Panc1 (cell line): Measurements from ENCODE around the gene AP1B1. TPM values are rescaled to one million over a fixed set of nuclear protein-coding genes. Genes with fewer than 3 reads are reported as not detected.

Experiments used
- ATAC-seq: fragments of 200-7000 bp; cut with Tn5 transposase; 2 replicates; pipeline ENCODE4 v1.9.1; 2020; ENCODE audit warnings: mild to moderate bottlenecking, moderate library complexity
- BruUV-seq: library from RNA; stranded (reverse); fragments of 400-500 nt; replicated peaks from 2 replicates; lab custom pipeline; 2021; lab: Mats Ljungman, UMichigan
- CTCF ChIA-PET: fragments of 300-600 bp; sonication (Branson Sonifier 250); formaldehyde crosslinking; loops from one replicate; lab custom pipeline; 2022; ENCODE audit warnings: antibody characterized with exemption; lab: Charles Lee
- POLR2A ChIA-PET: fragments of 300-600 bp; sonication (Branson Sonifier 250); formaldehyde crosslinking; loops from one replicate; lab custom pipeline; 2022; ENCODE audit warnings: antibody characterized with exemption; lab: Charles Lee
- DNase-seq: peaks from one replicate; pipeline ENCODE4 v3.0.0-alpha.2; 2010; ENCODE audit warnings: low read depth, low spot score
- H3K27ac ChIP-seq: 2 replicates; pipeline ENCODE4 v1.5.1; 2011; ENCODE audit warnings: mild to moderate bottlenecking, low read length, inconsistent platforms
- H3K27me3 ChIP-seq: fragments of 200-500 bp; sonication (Bioruptor generic); 2 replicates; pipeline ENCODE4 v1.6.0; 2014; ENCODE audit warnings: low read length, inconsistent platforms; ENCODE audit not compliant: control insufficient read depth, insufficient read depth
- H3K36me3 ChIP-seq: fragments of 200-500 bp; sonication (Bioruptor generic); 2 replicates; pipeline ENCODE4 v1.5.1; 2014; ENCODE audit warnings: inconsistent platforms, mild to moderate bottlenecking, low read length, moderate library complexity; ENCODE audit not compliant: control insufficient read depth, insufficient read depth
- H3K4me1 ChIP-seq: 2 replicates; pipeline ENCODE4 v1.5.1; 2011; ENCODE audit warnings: inconsistent platforms, mild to moderate bottlenecking, low read length, moderate library complexity; ENCODE audit not compliant: control insufficient read depth, insufficient read depth
- H3K4me3 ChIP-seq, 2 experiments: 2 replicates each; pipeline ENCODE4 v1.5.1; 2011 to 2012; ENCODE audit warnings: low read depth in 2 of 2, low read length in 2 of 2, mild to moderate bottlenecking in 2 of 2, inconsistent platforms in 1 of 2, moderate library complexity in 1 of 2
- H3K9me3 ChIP-seq: fragments of 200-500 bp; sonication (Bioruptor generic); 2 replicates; pipeline ENCODE4 v1.5.1; 2014; ENCODE audit warnings: low read depth, mild to moderate bottlenecking, inconsistent platforms, low read length, moderate library complexity; ENCODE audit not compliant: control insufficient read depth, insufficient read depth
- POLR2AphosphoS5 ChIP-seq: IDR thresholded peaks from 2 replicates; pipeline ENCODE4 v1.6.1; 2012; ENCODE audit warnings: mild to moderate bottlenecking, low read depth, low read length, moderate library complexity
- SIN3A ChIP-seq: IDR thresholded peaks from 2 replicates; pipeline ENCODE4 v1.6.1; 2012; ENCODE audit warnings: low read depth, mild to moderate bottlenecking, low read length, moderate library complexity, borderline replicate concordance; ENCODE audit not compliant: insufficient read depth
- TCF7L2 ChIP-seq: IDR thresholded peaks from 2 replicates; pipeline ENCODE4 v1.6.1; 2011; ENCODE audit warnings: mild to moderate bottlenecking, low read depth, low read length, inconsistent platforms
- in situ Hi-C: cut with HindIII; loops from 2 replicates; pipeline ENCODE4 v1.10.0; 2016; ENCODE audit warnings: low sequenced_read_pairs, low pct_unique_long_range_greater_than_20kb
- intact Hi-C: fragments of 100-400 bp; cut with micrococcal nuclease; formaldehyde crosslinking; loops from one replicate; pipeline ENCODE4 v1.10.0; 2022; ENCODE audit not compliant: unreplicated experiment
- total RNA-seq: library from RNA; stranded (reverse); gene quantifications from one replicate; pipeline ENCODE4 v1.2.1, GENCODE V29; 2021; ENCODE audit not compliant: unreplicated experiment
- TF ChIP-seq, protein P1 (sequence below): fragments of 450-650 bp; IDR thresholded peaks from 2 replicates; pipeline ENCODE4 v1.5.1; 2017; ENCODE audit warnings: mild to moderate bottlenecking
- TF ChIP-seq, protein P2 (sequence below), 2 experiments: IDR thresholded peaks; 2 replicates each; pipeline ENCODE4 v1.6.1; 2011 to 2012; ENCODE audit warnings: low read depth in 2 of 2, control low read depth in 1 of 2, low read length in 1 of 2, mild to moderate bottlenecking in 1 of 2, moderate library complexity in 1 of 2; ENCODE audit not compliant: insufficient read depth in 1 of 2

The AP1B1 gene
- total RNA-seq, 1 experiment from 2014 or later = 48.6 TPM

DNA sequence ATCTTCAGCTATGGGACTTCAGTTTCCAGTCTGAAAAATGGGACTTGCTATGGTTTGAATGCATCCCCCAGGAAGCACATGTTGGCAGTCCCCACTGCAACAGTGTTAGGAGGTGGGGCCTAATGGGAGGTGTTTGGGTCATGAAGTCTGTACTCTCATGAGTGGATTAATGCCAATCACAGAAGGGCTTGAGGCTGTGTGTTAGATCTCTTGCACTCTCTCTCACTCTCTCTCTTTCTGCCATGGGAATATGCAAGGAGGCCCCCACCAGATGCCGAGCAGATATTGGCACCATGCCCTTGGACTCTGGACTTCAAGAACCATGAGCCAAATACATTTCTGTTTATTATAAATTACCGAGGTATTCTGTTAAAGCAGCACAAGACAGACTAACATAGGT is 7.8 kb upstream of the AP1B1 start:
- DNase-seq = no peak
- intact Hi-C loops = loop anchor here (5.0 kb wide), 1 partner anchor 126 kb away; no protein-coding TSS in a partner anchor
- no peak overlapping the region for H3K4me3 ChIP-seq
- no peak for ATAC-seq
- H3K36me3 ChIP-seq = no peaks in the 10 kb centered on the region
- POLR2A ChIA-PET = no interaction called here
- H3K27me3 ChIP-seq = no peaks in the 10 kb centered on the region
- in situ Hi-C loops = no loop called here
- no peaks in the 10 kb centered on the region for H3K4me1 ChIP-seq
- TF ChIP-seq, protein P1, sequence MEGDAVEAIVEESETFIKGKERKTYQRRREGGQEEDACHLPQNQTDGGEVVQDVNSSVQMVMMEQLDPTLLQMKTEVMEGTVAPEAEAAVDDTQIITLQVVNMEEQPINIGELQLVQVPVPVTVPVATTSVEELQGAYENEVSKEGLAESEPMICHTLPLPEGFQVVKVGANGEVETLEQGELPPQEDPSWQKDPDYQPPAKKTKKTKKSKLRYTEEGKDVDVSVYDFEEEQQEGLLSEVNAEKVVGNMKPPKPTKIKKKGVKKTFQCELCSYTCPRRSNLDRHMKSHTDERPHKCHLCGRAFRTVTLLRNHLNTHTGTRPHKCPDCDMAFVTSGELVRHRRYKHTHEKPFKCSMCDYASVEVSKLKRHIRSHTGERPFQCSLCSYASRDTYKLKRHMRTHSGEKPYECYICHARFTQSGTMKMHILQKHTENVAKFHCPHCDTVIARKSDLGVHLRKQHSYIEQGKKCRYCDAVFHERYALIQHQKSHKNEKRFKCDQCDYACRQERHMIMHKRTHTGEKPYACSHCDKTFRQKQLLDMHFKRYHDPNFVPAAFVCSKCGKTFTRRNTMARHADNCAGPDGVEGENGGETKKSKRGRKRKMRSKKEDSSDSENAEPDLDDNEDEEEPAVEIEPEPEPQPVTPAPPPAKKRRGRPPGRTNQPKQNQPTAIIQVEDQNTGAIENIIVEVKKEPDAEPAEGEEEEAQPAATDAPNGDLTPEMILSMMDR = no peak
- TF ChIP-seq TCF7L2 (no peak), SIN3A (no peak), POLR2AphosphoS5 (no peak)
- TF ChIP-seq, protein P2, sequence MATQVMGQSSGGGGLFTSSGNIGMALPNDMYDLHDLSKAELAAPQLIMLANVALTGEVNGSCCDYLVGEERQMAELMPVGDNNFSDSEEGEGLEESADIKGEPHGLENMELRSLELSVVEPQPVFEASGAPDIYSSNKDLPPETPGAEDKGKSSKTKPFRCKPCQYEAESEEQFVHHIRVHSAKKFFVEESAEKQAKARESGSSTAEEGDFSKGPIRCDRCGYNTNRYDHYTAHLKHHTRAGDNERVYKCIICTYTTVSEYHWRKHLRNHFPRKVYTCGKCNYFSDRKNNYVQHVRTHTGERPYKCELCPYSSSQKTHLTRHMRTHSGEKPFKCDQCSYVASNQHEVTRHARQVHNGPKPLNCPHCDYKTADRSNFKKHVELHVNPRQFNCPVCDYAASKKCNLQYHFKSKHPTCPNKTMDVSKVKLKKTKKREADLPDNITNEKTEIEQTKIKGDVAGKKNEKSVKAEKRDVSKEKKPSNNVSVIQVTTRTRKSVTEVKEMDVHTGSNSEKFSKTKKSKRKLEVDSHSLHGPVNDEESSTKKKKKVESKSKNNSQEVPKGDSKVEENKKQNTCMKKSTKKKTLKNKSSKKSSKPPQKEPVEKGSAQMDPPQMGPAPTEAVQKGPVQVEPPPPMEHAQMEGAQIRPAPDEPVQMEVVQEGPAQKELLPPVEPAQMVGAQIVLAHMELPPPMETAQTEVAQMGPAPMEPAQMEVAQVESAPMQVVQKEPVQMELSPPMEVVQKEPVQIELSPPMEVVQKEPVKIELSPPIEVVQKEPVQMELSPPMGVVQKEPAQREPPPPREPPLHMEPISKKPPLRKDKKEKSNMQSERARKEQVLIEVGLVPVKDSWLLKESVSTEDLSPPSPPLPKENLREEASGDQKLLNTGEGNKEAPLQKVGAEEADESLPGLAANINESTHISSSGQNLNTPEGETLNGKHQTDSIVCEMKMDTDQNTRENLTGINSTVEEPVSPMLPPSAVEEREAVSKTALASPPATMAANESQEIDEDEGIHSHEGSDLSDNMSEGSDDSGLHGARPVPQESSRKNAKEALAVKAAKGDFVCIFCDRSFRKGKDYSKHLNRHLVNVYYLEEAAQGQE (IDR thresholded peaks at IDR 0.05; ENCODE audit: insufficient read depth in 1 of 2, low read depth in 2 of 2, low read length in 1 of 2) = no peak
- H3K27ac ChIP-seq = no peak overlapping the region
- CTCF ChIA-PET = no interaction called here
- no TSS peak for BruUV-seq
- H3K9me3 ChIP-seq = no peaks in the 10 kb centered on the region

DNA sequence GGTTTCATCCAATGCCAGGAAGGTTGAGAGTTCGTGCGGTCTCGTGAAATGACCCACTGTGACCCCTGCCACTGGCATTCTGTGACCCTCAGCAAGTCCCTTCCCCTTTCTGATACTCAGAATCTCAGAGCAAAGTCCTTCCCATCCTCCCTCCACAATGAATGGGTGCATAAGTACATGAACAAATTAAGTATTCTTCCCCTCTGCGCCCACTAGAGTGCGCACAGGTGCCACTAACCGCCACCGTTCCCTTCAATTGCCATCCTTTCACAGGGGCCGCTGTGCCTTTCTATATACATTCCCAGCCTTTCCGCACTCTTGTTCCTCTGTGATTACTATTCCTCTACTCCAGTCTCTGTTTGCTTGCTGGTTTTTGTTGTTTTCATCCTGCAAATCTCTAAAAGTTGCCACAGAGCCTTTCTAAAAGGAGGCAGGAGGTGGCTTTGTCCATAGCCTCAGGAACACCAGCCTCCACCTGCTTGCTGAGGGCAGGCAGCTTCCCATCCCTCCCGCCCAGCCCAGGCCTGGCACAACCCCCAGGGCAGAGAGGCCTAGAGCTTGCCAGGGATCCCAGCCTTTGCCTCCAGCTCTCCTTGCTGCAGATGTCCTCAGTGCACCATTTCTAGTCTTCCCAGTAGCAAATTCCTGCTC is 6.7 kb upstream of the AP1B1 start:
- intact Hi-C loops (loop anchor here (5.0 kb wide), 1 partner anchor 127 kb away; no protein-coding TSS in a partner anchor), in situ Hi-C loops (no loop called here)
- H3K27ac ChIP-seq = no peak overlapping the region
- peak; percentile 39 for DNase-seq
- no peak overlapping the region for H3K4me3 ChIP-seq
- CTCF ChIA-PET = no interaction called here
- no peaks in the 10 kb centered on the region for H3K4me1 ChIP-seq
- H3K36me3 ChIP-seq = no peaks in the 10 kb centered on the region
- peak; percentile 95 for ATAC-seq
- no TSS peak for BruUV-seq
- H3K9me3 ChIP-seq = no peaks in the 10 kb centered on the region
- H3K27me3 ChIP-seq = no peaks in the 10 kb centered on the region
- POLR2A ChIA-PET = no interaction called here
- TF ChIP-seq, protein P1 = peak; percentile 87
- TF ChIP-seq SIN3A = no peak
